ENCODE results near the gene TGM2.

DNA sequence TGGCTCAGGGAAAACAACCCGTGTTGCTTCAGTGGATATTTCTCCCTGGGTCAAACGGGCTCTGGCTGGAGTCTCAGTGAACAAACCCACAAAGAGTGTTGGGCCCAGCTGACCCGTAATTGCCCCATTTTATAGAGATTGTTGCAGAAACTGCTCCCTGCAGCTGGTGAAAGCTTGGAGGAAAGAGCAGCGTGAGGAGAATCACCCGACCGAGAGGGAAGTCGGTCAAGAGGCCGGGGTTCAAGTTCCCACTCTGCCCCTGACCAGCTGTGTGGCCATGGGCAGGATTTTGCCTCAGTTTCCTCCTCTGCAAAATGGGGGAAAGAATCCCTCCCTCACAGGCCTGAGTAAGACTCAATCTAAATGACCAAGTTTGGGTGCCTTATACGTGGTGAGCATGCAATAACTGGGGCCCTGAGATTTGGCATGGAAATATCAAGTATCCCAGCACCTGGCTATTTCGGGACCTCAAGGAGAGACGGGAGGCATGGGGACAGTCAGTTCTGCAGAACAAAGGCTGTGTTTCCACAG lies 1.7 kb upstream of the TGM2 start:
- TF ChIP-seq, protein P1, sequence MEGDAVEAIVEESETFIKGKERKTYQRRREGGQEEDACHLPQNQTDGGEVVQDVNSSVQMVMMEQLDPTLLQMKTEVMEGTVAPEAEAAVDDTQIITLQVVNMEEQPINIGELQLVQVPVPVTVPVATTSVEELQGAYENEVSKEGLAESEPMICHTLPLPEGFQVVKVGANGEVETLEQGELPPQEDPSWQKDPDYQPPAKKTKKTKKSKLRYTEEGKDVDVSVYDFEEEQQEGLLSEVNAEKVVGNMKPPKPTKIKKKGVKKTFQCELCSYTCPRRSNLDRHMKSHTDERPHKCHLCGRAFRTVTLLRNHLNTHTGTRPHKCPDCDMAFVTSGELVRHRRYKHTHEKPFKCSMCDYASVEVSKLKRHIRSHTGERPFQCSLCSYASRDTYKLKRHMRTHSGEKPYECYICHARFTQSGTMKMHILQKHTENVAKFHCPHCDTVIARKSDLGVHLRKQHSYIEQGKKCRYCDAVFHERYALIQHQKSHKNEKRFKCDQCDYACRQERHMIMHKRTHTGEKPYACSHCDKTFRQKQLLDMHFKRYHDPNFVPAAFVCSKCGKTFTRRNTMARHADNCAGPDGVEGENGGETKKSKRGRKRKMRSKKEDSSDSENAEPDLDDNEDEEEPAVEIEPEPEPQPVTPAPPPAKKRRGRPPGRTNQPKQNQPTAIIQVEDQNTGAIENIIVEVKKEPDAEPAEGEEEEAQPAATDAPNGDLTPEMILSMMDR (IDR thresholded peaks at IDR 0.05): no peak
- TF ChIP-seq POLR2A (IDR thresholded peaks at IDR 0.05): no peak
- TF ChIP-seq EP300 (IDR thresholded peaks at IDR 0.05; ENCODE audit: low read depth): no peak
